DOHH2 (cell line): Measurements from ENCODE around the gene SNX5.

ENCODE experiments used
- EZH2phosphoT487 ChIP-seq: fragments of 200-600 bp; sonication (generic); IDR thresholded peaks from 2 replicates; pipeline ENCODE4 v1.6.1; 2017; ENCODE audit warnings: borderline replicate concordance, mild to moderate bottlenecking, antibody characterized with exemption, low read length, moderate library complexity, mixed read lengths
- TF ChIP-seq, protein P1 (sequence below): fragments of 200-600 bp; sonication (generic); IDR thresholded peaks from one replicate; pipeline ENCODE4 v1.5.1; 2014; ENCODE audit warnings: antibody characterized with exemption, mild to moderate bottlenecking, low read depth, low read length; ENCODE audit not compliant: poor library complexity, severe bottlenecking

DNA sequence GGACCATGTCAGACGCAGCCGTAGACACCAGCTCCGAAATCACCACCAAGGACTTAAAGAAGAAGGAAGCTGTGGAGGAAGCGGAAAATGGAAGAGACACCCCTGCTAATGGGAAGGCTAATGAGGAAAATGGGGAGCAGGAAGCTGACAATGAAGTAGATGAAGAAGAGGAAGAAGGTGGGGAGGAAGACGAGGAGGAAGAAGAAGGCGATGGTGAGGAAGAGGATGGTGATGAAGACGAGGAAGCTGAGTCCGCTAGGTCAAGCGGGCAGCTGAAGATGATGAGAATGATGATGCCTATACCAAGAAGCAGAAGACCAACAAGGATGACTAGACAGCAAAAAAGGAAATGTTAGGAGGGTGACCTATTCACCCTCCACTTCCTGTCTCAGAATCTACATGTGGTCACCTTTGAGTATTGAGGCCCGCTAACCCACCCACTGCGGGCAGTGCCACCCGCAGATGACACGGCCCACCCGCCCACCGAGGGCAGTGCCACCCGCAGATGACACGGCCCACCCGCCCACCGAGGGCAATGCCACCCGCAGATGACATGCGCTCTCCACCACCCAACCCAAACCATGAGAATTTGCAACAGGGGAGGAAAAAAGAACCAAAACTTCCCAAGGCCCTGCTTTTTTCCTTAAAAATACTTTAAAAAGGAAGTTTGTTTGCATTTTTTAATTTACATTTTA lies 43.5 kb upstream of the SNX5 start:
- TF ChIP-seq, protein P1, sequence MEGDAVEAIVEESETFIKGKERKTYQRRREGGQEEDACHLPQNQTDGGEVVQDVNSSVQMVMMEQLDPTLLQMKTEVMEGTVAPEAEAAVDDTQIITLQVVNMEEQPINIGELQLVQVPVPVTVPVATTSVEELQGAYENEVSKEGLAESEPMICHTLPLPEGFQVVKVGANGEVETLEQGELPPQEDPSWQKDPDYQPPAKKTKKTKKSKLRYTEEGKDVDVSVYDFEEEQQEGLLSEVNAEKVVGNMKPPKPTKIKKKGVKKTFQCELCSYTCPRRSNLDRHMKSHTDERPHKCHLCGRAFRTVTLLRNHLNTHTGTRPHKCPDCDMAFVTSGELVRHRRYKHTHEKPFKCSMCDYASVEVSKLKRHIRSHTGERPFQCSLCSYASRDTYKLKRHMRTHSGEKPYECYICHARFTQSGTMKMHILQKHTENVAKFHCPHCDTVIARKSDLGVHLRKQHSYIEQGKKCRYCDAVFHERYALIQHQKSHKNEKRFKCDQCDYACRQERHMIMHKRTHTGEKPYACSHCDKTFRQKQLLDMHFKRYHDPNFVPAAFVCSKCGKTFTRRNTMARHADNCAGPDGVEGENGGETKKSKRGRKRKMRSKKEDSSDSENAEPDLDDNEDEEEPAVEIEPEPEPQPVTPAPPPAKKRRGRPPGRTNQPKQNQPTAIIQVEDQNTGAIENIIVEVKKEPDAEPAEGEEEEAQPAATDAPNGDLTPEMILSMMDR, result no peak
- TF ChIP-seq EZH2phosphoT487, result no peak
